SK-N-SH (cell line): ENCODE data around the gene PCDHB9. TPM values are rescaled to one million over a fixed set of nuclear protein-coding genes. Genes with fewer than 3 reads are reported as not detected.

ENCODE experiments used
- CTCF ChIA-PET: fragments of 300-600, 350-600 bp; formaldehyde crosslinking; extraction: SDS; loops from one replicate; lab custom pipeline; 2021; lab: Yijun Ruan, JAX
- POLR2A ChIA-PET: fragments of 350-600 bp; sonication (Branson Sonifier 250); formaldehyde crosslinking; extraction: SDS; loops from one replicate; lab custom pipeline; 2020; ENCODE audit warnings: antibody characterized with exemption, inconsistent platforms; lab: Yijun Ruan, JAX
- DNase-seq: peaks from one replicate; pipeline ENCODE4 v3.0.0; 2012
- H2AFZ ChIP-seq: fragments of 200-600 bp; sonication (generic); 2 replicates; pipeline ENCODE4 v1.8.1; 2016; ENCODE audit warnings: antibody characterized with exemption, mild to moderate bottlenecking, low read depth
- H3F3A ChIP-seq: fragments of 200-600 bp; sonication (generic); replicated peaks from 2 replicates; pipeline ENCODE3; 2016; ENCODE audit warnings: antibody characterized with exemption, mild to moderate bottlenecking; ENCODE audit not compliant: insufficient read depth
- H3K27ac ChIP-seq, 2 experiments: fragments of 200-500 bp in 1 of 2; fragments of 200-600 bp in 1 of 2; sonication (Bioruptor generic) in 1 of 2; sonication (generic), shearing (Covaris generic) in 1 of 2; 2 replicates each; pipeline versions ENCODE4 v1.5.1 to v1.6.1; 2014 to 2016; ENCODE audit warnings: low read depth in 2 of 2, inconsistent platforms in 1 of 2, low read length in 1 of 2, mild to moderate bottlenecking in 1 of 2, mixed read lengths in 1 of 2
- H3K27me3 ChIP-seq: fragments of 200-600 bp; sonication (generic), shearing (Covaris generic); 2 replicates; pipeline ENCODE4 v1.6.1; 2016; ENCODE audit warnings: mixed run types; ENCODE audit not compliant: insufficient read depth
- H3K36me3 ChIP-seq, 2 experiments: fragments of 200-500 bp in 1 of 2; fragments of 200-600 bp in 1 of 2; sonication (Bioruptor generic) in 1 of 2; sonication (generic) in 1 of 2; replicated peaks in 1 of 2; 2 replicates each; pipeline versions ENCODE3 to v1.5.1; 2014 to 2016; ENCODE audit warnings: low read length in 1 of 2, mild to moderate bottlenecking in 1 of 2; ENCODE audit not compliant: insufficient read depth in 2 of 2, control insufficient read depth in 1 of 2
- H3K4me1 ChIP-seq, 2 experiments: fragments of 200-500 bp in 1 of 2; fragments of 200-600 bp in 1 of 2; sonication (Bioruptor generic) in 1 of 2; sonication (generic), shearing (Covaris generic) in 1 of 2; 2 replicates each; pipeline versions ENCODE4 v1.5.1 to v1.6.1; 2014 to 2016; ENCODE audit warnings: low read depth in 1 of 2, low read length in 1 of 2, mixed run types in 1 of 2; ENCODE audit not compliant: insufficient read depth in 2 of 2, control insufficient read depth in 1 of 2
- H3K4me2 ChIP-seq: fragments of 200-600 bp; sonication (generic), shearing (Covaris generic); 2 replicates; pipeline ENCODE4 v1.6.1; 2017; ENCODE audit warnings: mixed run types
- H3K4me3 ChIP-seq, 2 experiments: fragments of 200-500 bp in 1 of 2; fragments of 200-600 bp in 1 of 2; sonication (Bioruptor generic) in 1 of 2; sonication (generic), shearing (Covaris generic) in 1 of 2; 2 replicates each; pipeline versions ENCODE4 v1.5.1 to v1.8.1; 2014 to 2016; ENCODE audit warnings: low read depth in 2 of 2, inconsistent platforms in 1 of 2, low read length in 1 of 2, mild to moderate bottlenecking in 1 of 2, mixed read lengths in 1 of 2, moderate library complexity in 1 of 2
- H3K79me2 ChIP-seq: fragments of 200-600 bp; sonication (generic); 2 replicates; pipeline ENCODE4 v1.8.1; 2017; ENCODE audit warnings: mild to moderate bottlenecking; ENCODE audit not compliant: insufficient read depth
- H3K9ac ChIP-seq: fragments of 200-600 bp; sonication (generic); 2 replicates; pipeline ENCODE4 v1.6.1; 2017; ENCODE audit warnings: mixed run types
- H3K9me2 ChIP-seq: fragments of 200-600 bp; sonication (generic); 2 replicates; pipeline ENCODE4 v1.6.1; 2017; ENCODE audit warnings: mixed run types
- H3K9me3 ChIP-seq: fragments of 200-600 bp; sonication (generic); 2 replicates; pipeline ENCODE4 v1.6.1; 2017; ENCODE audit warnings: mixed run types, mild to moderate bottlenecking, moderate library complexity
- H4K20me1 ChIP-seq: fragments of 200-600 bp; sonication (generic); 2 replicates; pipeline ENCODE4 v1.6.1; 2017; ENCODE audit warnings: mild to moderate bottlenecking, mixed run types; ENCODE audit not compliant: insufficient read depth
- CHD2 ChIP-seq: fragments of 150-350 bp; IDR thresholded peaks from 2 replicates; pipeline ENCODE4 v1.6.1; 2018; ENCODE audit warnings: low read length; ENCODE audit not compliant: partially characterized antibody
- ELF1 ChIP-seq: IDR thresholded peaks from 2 replicates; pipeline ENCODE4 v1.4.0; 2012
- EP300 ChIP-seq, 2 experiments: IDR thresholded peaks; 2 replicates each; pipeline versions ENCODE4 v1.4.0 to v1.6.1; 2012; ENCODE audit warnings: borderline replicate concordance in 1 of 2, low read depth in 1 of 2, low read length in 1 of 2
- EZH2phosphoT487 ChIP-seq: fragments of 200-600 bp; sonication (generic); IDR thresholded peaks from 2 replicates; pipeline ENCODE4 v1.6.1; 2017; ENCODE audit warnings: low read depth, mixed run types, mild to moderate bottlenecking, antibody characterized with exemption, moderate library complexity, borderline replicate concordance
- FOXJ3 ChIP-seq: sonication (generic); formaldehyde crosslinking; IDR thresholded peaks from 2 replicates; pipeline ENCODE4 v1.5.1; 2020; ENCODE audit warnings: mild to moderate bottlenecking, missing genetic modification reagents
- FOXM1 ChIP-seq: IDR thresholded peaks from 2 replicates; pipeline ENCODE4 v1.4.0; 2012; ENCODE audit warnings: low read depth, mild to moderate bottlenecking
- GABPA ChIP-seq: IDR thresholded peaks from 2 replicates; pipeline ENCODE4 v1.4.0; 2012; ENCODE audit warnings: low read depth, mild to moderate bottlenecking
- MXI1 ChIP-seq: IDR thresholded peaks from 2 replicates; pipeline ENCODE4 v1.6.1; 2012; ENCODE audit warnings: mild to moderate bottlenecking, low read depth, low read length, improper control_type of control experiment
- PBX3 ChIP-seq: IDR thresholded peaks from 2 replicates; pipeline ENCODE4; 2012
- POLR2AphosphoS5 ChIP-seq: IDR thresholded peaks from 2 replicates; pipeline ENCODE4 v1.6.1; 2012; ENCODE audit warnings: low read depth, low read length
- RAD21 ChIP-seq: IDR thresholded peaks from 2 replicates; pipeline ENCODE4 v1.6.1; 2012; ENCODE audit warnings: mild to moderate bottlenecking, low read length
- RCOR1 ChIP-seq: fragments of 150-350 bp; IDR thresholded peaks from 2 replicates; pipeline ENCODE4 v1.6.1; 2017; ENCODE audit warnings: antibody characterized with exemption, low read length
- RFX5 ChIP-seq: IDR thresholded peaks from 2 replicates; pipeline ENCODE4 v1.6.1; 2012; ENCODE audit warnings: mild to moderate bottlenecking, improper control_type of control experiment, low read length
- RXRA ChIP-seq: IDR thresholded peaks from 2 replicates; pipeline ENCODE4 v1.4.0; 2012; ENCODE audit warnings: low read depth, mild to moderate bottlenecking, borderline replicate concordance
- SMC3 ChIP-seq: IDR thresholded peaks from 2 replicates; pipeline ENCODE4 v1.6.1; 2012; ENCODE audit warnings: low read depth, low read length, improper control_type of control experiment
- TAF1 ChIP-seq: IDR thresholded peaks from 2 replicates; pipeline ENCODE4 v1.6.1; 2012; ENCODE audit warnings: low read depth, mild to moderate bottlenecking, low read length, moderate library complexity, borderline replicate concordance
- TCF12 ChIP-seq: IDR thresholded peaks from 2 replicates; pipeline ENCODE4 v1.4.0; 2012
- TEAD4 ChIP-seq: IDR thresholded peaks from 2 replicates; pipeline ENCODE4 v1.4.0; 2012; ENCODE audit warnings: mild to moderate bottlenecking, borderline replicate concordance; ENCODE audit not compliant: insufficient read depth
- USF1 ChIP-seq: IDR thresholded peaks from 2 replicates; pipeline ENCODE4 v1.4.0; 2012; ENCODE audit warnings: low read depth, borderline replicate concordance
- YY1 ChIP-seq: IDR thresholded peaks from 2 replicates; pipeline ENCODE4 v1.4.0; 2012; ENCODE audit warnings: low read depth, mild to moderate bottlenecking
- WGBS: methylation state at CpG from one replicate; pipeline ENCODE4 v1.1.6; 2017; ENCODE audit warnings: low lambda C conversion rate; 5-methylcytosine and 5-hydroxymethylcytosine counted together
- polyA plus RNA-seq, 3 experiments: library from polyadenylated mRNA; depleted of rRNA; stranded (reverse); fragments of >200 nt; gene quantifications; 2 replicates each; pipeline ENCODE4 v1.2.3, GENCODE V29; 2012
- TF ChIP-seq, protein P1 (sequence below): IDR thresholded peaks from 2 replicates; pipeline ENCODE4 v1.4.0; 2012; ENCODE audit warnings: low read depth, borderline replicate concordance
- TF ChIP-seq, protein P2 (sequence below): fragments of 200-600 bp; sonication (generic); IDR thresholded peaks from 2 replicates; pipeline ENCODE4 v1.6.1; 2017; ENCODE audit warnings: antibody characterized with exemption, mild to moderate bottlenecking, moderate library complexity

PCDHB9 gene
- polyA plus RNA-seq, 1 of the 3 experiments (the other 2 are of a cell fraction), result 2.4 TPM

- ChIA-PET POLR2A (no interaction called here), CTCF (no interaction called here)
- H3K4me1 ChIP-seq, result no peaks in the 10 kb centered on the region; a peak in 1 of 4 replicates
- no peak for DNase-seq
- TF ChIP-seq TAF1 (no peak), USF1 (no peak), PBX3 (no peak), RXRA (no peak)
- H2AFZ ChIP-seq, result no peak overlapping the region
- no peak overlapping the region for H3K4me3 ChIP-seq
- H3F3A ChIP-seq, result no peaks in the 10 kb centered on the region
- H3K27me3 ChIP-seq, result no peaks in the 10 kb centered on the region
- no peak overlapping the region for H3K9ac ChIP-seq
- H3K9me2 ChIP-seq, result no peaks in the 10 kb centered on the region
- no peaks in the 10 kb centered on the region for H4K20me1 ChIP-seq
- peaks cover 0 to 6% of the 10 kb centered on the region in 2 experiments for H3K36me3 ChIP-seq
- WGBS, result 13% methylated on average over 1 of the region's 1 CpG
- H3K79me2 ChIP-seq, result no peaks in the 10 kb centered on the region
- H3K9me3 ChIP-seq, result no peaks in the 10 kb centered on the region; the same call in 1 of the 2 replicates
- no peak overlapping the region for H3K4me2 ChIP-seq
- no peak overlapping the region for H3K27ac ChIP-seq
These were observed 6.6 kb upstream of the PCDHB9 start for GRCh38 chr5:141180313-141180712.

GRCh38 chr5:141182248-141182647 is 4.7 kb upstream of the PCDHB9 start, which contains the start of gene PCDHB16:
Gene PCDHB16 (plus strand): TSS chr5:141182387. CDS start chr5:141182560, 173 bp downstream.
- no peak within 1 kb of the TSS for H2AFZ ChIP-seq
- no peaks in the 10 kb centered on the region for H4K20me1 ChIP-seq
- H3K27me3 ChIP-seq, result no peaks in the 10 kb centered on the region
- no peaks in the 10 kb centered on the region for H3F3A ChIP-seq
- peak within 1 kb of the TSS; percentile 41 for H3K4me2 ChIP-seq
- peak; percentile 64 for DNase-seq
- CTCF ChIA-PET, result interaction anchor here (0.6 to 2.5 kb wide), 29 partner anchors 9 to 452 kb away, joined by 3 to 27 read pairs (median 3); partner anchors contain the start of genes PCDHB1, PCDHB10, PCDHB11 and PCDHB14
- POLR2A ChIA-PET, result interaction anchor here (1.0 to 1.4 kb wide), 3 partner anchors 138 to 382 kb away, joined by 6 to 7 read pairs (median 7); partner anchors contain the start of gene TAF7
- no peaks in the 10 kb centered on the region for H3K79me2 ChIP-seq
- H3K4me3 ChIP-seq, result peak within 1 kb of the TSS; percentile 47 to 48
- no peaks in the 10 kb centered on the region for H3K9me2 ChIP-seq
- H3K27ac ChIP-seq, result peak within 1 kb of the TSS; percentile 19 to 51; a peak in 3 of 4 replicates
- H3K4me1 ChIP-seq, result no peaks in the 10 kb centered on the region
- H3K9me3 ChIP-seq, result no peaks in the 10 kb centered on the region
- 18% methylated on average over 13 of the region's 13 CpGs for WGBS
- peak within 1 kb of the TSS; percentile 58 for H3K9ac ChIP-seq
- peaks cover 0 to 6% of the 10 kb centered on the region in 2 experiments for H3K36me3 ChIP-seq
- TF ChIP-seq, protein P1, sequence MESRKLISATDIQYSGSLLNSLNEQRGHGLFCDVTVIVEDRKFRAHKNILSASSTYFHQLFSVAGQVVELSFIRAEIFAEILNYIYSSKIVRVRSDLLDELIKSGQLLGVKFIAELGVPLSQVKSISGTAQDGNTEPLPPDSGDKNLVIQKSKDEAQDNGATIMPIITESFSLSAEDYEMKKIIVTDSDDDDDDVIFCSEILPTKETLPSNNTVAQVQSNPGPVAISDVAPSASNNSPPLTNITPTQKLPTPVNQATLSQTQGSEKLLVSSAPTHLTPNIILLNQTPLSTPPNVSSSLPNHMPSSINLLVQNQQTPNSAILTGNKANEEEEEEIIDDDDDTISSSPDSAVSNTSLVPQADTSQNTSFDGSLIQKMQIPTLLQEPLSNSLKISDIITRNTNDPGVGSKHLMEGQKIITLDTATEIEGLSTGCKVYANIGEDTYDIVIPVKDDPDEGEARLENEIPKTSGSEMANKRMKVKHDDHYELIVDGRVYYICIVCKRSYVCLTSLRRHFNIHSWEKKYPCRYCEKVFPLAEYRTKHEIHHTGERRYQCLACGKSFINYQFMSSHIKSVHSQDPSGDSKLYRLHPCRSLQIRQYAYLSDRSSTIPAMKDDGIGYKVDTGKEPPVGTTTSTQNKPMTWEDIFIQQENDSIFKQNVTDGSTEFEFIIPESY, result no peak
- TF ChIP-seq SMC3 (peak; percentile 46; the same call in 1 of the 2 replicates), MXI1 (no peak), RXRA (no peak), FOXM1 (no peak), RFX5 (no peak), RAD21 (peak; percentile 70), POLR2AphosphoS5 (no peak), PBX3 (no peak), FOXJ3 (CRISPR knock-in tag) (no peak), TCF12 (no peak), TEAD4 (no peak), RCOR1 (no peak), EP300 (IDR thresholded peaks at IDR 0.05; ENCODE audit: borderline replicate concordance in 1 of 2, low read depth in 1 of 2, low read length in 1 of 2) (no peak), YY1 (no peak), CHD2 (no peak), ELF1 (no peak), EZH2phosphoT487 (no peak), GABPA (no peak)
- TF ChIP-seq, protein P2, sequence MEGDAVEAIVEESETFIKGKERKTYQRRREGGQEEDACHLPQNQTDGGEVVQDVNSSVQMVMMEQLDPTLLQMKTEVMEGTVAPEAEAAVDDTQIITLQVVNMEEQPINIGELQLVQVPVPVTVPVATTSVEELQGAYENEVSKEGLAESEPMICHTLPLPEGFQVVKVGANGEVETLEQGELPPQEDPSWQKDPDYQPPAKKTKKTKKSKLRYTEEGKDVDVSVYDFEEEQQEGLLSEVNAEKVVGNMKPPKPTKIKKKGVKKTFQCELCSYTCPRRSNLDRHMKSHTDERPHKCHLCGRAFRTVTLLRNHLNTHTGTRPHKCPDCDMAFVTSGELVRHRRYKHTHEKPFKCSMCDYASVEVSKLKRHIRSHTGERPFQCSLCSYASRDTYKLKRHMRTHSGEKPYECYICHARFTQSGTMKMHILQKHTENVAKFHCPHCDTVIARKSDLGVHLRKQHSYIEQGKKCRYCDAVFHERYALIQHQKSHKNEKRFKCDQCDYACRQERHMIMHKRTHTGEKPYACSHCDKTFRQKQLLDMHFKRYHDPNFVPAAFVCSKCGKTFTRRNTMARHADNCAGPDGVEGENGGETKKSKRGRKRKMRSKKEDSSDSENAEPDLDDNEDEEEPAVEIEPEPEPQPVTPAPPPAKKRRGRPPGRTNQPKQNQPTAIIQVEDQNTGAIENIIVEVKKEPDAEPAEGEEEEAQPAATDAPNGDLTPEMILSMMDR, result peak; percentile 64
